ENCODE measurements around the gene DUSP10.

GRCh38 chr1:221699577-221699976 is 42.3 kb downstream of the DUSP10 start:
- TF ChIP-seq, protein P1, sequence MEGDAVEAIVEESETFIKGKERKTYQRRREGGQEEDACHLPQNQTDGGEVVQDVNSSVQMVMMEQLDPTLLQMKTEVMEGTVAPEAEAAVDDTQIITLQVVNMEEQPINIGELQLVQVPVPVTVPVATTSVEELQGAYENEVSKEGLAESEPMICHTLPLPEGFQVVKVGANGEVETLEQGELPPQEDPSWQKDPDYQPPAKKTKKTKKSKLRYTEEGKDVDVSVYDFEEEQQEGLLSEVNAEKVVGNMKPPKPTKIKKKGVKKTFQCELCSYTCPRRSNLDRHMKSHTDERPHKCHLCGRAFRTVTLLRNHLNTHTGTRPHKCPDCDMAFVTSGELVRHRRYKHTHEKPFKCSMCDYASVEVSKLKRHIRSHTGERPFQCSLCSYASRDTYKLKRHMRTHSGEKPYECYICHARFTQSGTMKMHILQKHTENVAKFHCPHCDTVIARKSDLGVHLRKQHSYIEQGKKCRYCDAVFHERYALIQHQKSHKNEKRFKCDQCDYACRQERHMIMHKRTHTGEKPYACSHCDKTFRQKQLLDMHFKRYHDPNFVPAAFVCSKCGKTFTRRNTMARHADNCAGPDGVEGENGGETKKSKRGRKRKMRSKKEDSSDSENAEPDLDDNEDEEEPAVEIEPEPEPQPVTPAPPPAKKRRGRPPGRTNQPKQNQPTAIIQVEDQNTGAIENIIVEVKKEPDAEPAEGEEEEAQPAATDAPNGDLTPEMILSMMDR (conservative IDR thresholded peaks at IDR 0.05 in 1 of 2, IDR thresholded peaks at IDR 0.05 in 1 of 2; ENCODE audit: low read depth in 1 of 2, low read length in 2 of 2) = no peak
- TF ChIP-seq EZH2 (IDR thresholded peaks at IDR 0.05; ENCODE audit: low read length, missing control alignments) = no peak
